Measurements from ENCODE around the gene ANKRD11.
"Not testable (repeated sequence)": the region's sequence is repeated elsewhere in the genome, so short reads cannot be mapped to it uniquely, and the experiment has no call there.

Gene ANKRD11

GRCh38 chr16:89393738-89394406 is 96.5 kb downstream of the ANKRD11 start:
- Histone ChIP-seq H3K79me1 (ENCODE audit: low read depth, low read length) (peaks cover 23% of the 10 kb centered on the region), H4K8ac (ENCODE audit: low read depth, low read length) (no peak overlapping the region), H3K4me2 (ENCODE audit: insufficient read depth, low read length, poor library complexity, severe bottlenecking) (no peak overlapping the region), H3K27me3 (ENCODE audit: control insufficient read depth in 3 of 3, insufficient read depth in 3 of 3, low read depth in 1 of 3, low read length in 3 of 3) (no peaks in the 10 kb centered on the region), H3K36me3 (replicated peaks in 1 of 2; ENCODE audit: control insufficient read depth in 2 of 2, insufficient read depth in 2 of 2, low read length in 2 of 2) (peaks cover 7 to 71% of the 10 kb centered on the region in 2 donors), H2BK120ac (ENCODE audit: low read depth, low read length) (no peak overlapping the region), H2BK12ac (ENCODE audit: low read length) (no peak overlapping the region), H3K4me1 (ENCODE audit: control insufficient read depth in 2 of 2, insufficient read depth in 1 of 2, low read depth in 1 of 2, low read length in 2 of 2) (peaks cover 0 to 14% of the 10 kb centered on the region in 2 donors), H3K9me3 (replicated peaks in 1 of 2; ENCODE audit: control insufficient read depth in 2 of 2, insufficient read depth in 1 of 2, low read depth in 1 of 2, low read length in 2 of 2) (peaks cover 4 to 15% of the 10 kb centered on the region in 2 donors), H2AK5ac (ENCODE audit: low read depth, low read length) (no peak overlapping the region), H3K14ac (ENCODE audit: low read length) (no peak overlapping the region), H3K18ac (ENCODE audit: low read length) (no peak overlapping the region), H2BK5ac (ENCODE audit: low read length) (no peak overlapping the region), H3K4ac (ENCODE audit: low read length) (no peak overlapping the region), H3K23ac (ENCODE audit: low read depth, low read length, poor library complexity) (no peak overlapping the region), H3K27ac (replicated peaks; ENCODE audit: low read length) (no peak overlapping the region), H3K4me3 (ENCODE audit: low read length in 2 of 2) (peak overlapping the region in 1 of 2 donors; percentile 18), H2BK15ac (ENCODE audit: low read length) (no peak overlapping the region), H3K9ac (ENCODE audit: low read depth, low read length, poor library complexity) (no peak overlapping the region), H2AFZ (ENCODE audit: low read length) (no peak overlapping the region), H4K91ac (ENCODE audit: low read depth, low read length, poor library complexity) (no peak overlapping the region)
- WGBS, 2 donors (ENCODE audit: extremely low coverage in 2 of 2, insufficient read length in 2 of 2, insufficient replicate concordance in 1 of 2): no CpG with 5 or more reads among the region's 14 CpGs
- no peak for DNase-seq (ENCODE audit: low spot score)

- Histone ChIP-seq H2BK5ac (ENCODE audit: low read length) (no peak overlapping the region), H2BK15ac (ENCODE audit: low read length) (no peak overlapping the region), H3K18ac (ENCODE audit: low read length) (no peak overlapping the region), H2AK5ac (ENCODE audit: low read depth, low read length) (no peak overlapping the region), H4K91ac (ENCODE audit: low read depth, low read length, poor library complexity) (no peak overlapping the region), H3K9me3 (replicated peaks in 1 of 2; ENCODE audit: control insufficient read depth in 2 of 2, insufficient read depth in 1 of 2, low read depth in 1 of 2, low read length in 2 of 2) (peaks cover 4 to 15% of the 10 kb centered on the region in 2 donors), H3K4me3 (ENCODE audit: low read length in 2 of 2) (no peak overlapping the region), H3K79me1 (ENCODE audit: low read depth, low read length) (peaks cover 22% of the 10 kb centered on the region), H2AFZ (ENCODE audit: low read length) (no peak overlapping the region), H3K27me3 (ENCODE audit: control insufficient read depth in 3 of 3, insufficient read depth in 3 of 3, low read depth in 1 of 3, low read length in 3 of 3) (no peaks in the 10 kb centered on the region), H3K4me1 (ENCODE audit: control insufficient read depth in 2 of 2, insufficient read depth in 1 of 2, low read depth in 1 of 2, low read length in 2 of 2) (peaks cover 0 to 14% of the 10 kb centered on the region in 2 donors), H3K14ac (ENCODE audit: low read length) (no peak overlapping the region), H3K36me3 (replicated peaks in 1 of 2; ENCODE audit: control insufficient read depth in 2 of 2, insufficient read depth in 2 of 2, low read length in 2 of 2) (peaks cover 7 to 69% of the 10 kb centered on the region in 2 donors), H3K27ac (replicated peaks; ENCODE audit: low read length) (no peak overlapping the region), H4K8ac (ENCODE audit: low read depth, low read length) (no peak overlapping the region), H3K4me2 (ENCODE audit: insufficient read depth, low read length, poor library complexity, severe bottlenecking) (no peak overlapping the region), H2BK120ac (ENCODE audit: low read depth, low read length) (no peak overlapping the region), H2BK12ac (ENCODE audit: low read length) (no peak overlapping the region), H3K23ac (ENCODE audit: low read depth, low read length, poor library complexity) (no peak overlapping the region), H3K9ac (ENCODE audit: low read depth, low read length, poor library complexity) (no peak overlapping the region), H3K4ac (ENCODE audit: low read length) (no peak overlapping the region)
- no CpG with 5 or more reads among the region's 17 CpGs for WGBS, 2 donors (ENCODE audit: extremely low coverage in 2 of 2, insufficient read length in 2 of 2, insufficient replicate concordance in 1 of 2)
- no peak for DNase-seq (ENCODE audit: low spot score)
These were observed 97.3 kb downstream of the ANKRD11 start for GRCh38 chr16:89392881-89393737.

GRCh38 chr16:89390224-89390583 is 100.2 kb downstream of the ANKRD11 start:
- H3K27ac ChIP-seq (replicated peaks; ENCODE audit: low read length); H3K4ac ChIP-seq (ENCODE audit: low read length); H3K23ac ChIP-seq (ENCODE audit: low read depth, low read length, poor library complexity); DNase-seq (ENCODE audit: low spot score); H2AFZ ChIP-seq (ENCODE audit: low read length); H2AK5ac ChIP-seq (ENCODE audit: low read depth, low read length); H4K8ac ChIP-seq (ENCODE audit: low read depth, low read length); H4K91ac ChIP-seq (ENCODE audit: low read depth, low read length, poor library complexity); H3K4me3 ChIP-seq (ENCODE audit: low read length in 2 of 2); H3K9ac ChIP-seq (ENCODE audit: low read depth, low read length, poor library complexity); H2BK12ac ChIP-seq (ENCODE audit: low read length); H2BK15ac ChIP-seq (ENCODE audit: low read length); H2BK5ac ChIP-seq (ENCODE audit: low read length); H3K4me1 ChIP-seq (ENCODE audit: control insufficient read depth in 2 of 2, insufficient read depth in 1 of 2, low read depth in 1 of 2, low read length in 2 of 2); H3K27me3 ChIP-seq (ENCODE audit: control insufficient read depth in 3 of 3, insufficient read depth in 3 of 3, low read depth in 1 of 3, low read length in 3 of 3); H3K4me2 ChIP-seq (ENCODE audit: insufficient read depth, low read length, poor library complexity, severe bottlenecking); H3K14ac ChIP-seq (ENCODE audit: low read length); H2BK120ac ChIP-seq (ENCODE audit: low read depth, low read length); H3K18ac ChIP-seq (ENCODE audit: low read length): not testable (repeated sequence)
- peaks cover 23% of the 10 kb centered on the region for H3K79me1 ChIP-seq (ENCODE audit: low read depth, low read length)
- no CpG with 5 or more reads among the region's 15 CpGs for WGBS, 2 donors (ENCODE audit: extremely low coverage in 2 of 2, insufficient read length in 2 of 2, insufficient replicate concordance in 1 of 2)
- peaks cover 4 to 55% of the 10 kb centered on the region in 2 donors for H3K36me3 ChIP-seq (replicated peaks in 1 of 2; ENCODE audit: control insufficient read depth in 2 of 2, insufficient read depth in 2 of 2, low read length in 2 of 2)
- peaks cover 4 to 15% of the 10 kb centered on the region in 2 donors for H3K9me3 ChIP-seq (replicated peaks in 1 of 2; ENCODE audit: control insufficient read depth in 2 of 2, insufficient read depth in 1 of 2, low read depth in 1 of 2, low read length in 2 of 2)
